DND-41 (cell line): ENCODE results near the gene IFIT5.

ENCODE experiments used
- ATAC-seq: fragments of 200-7000 bp; cut with Tn5 transposase; 3 replicates; pipeline ENCODE4 v1.9.1; 2021; ENCODE audit warnings: low read depth; ENCODE audit not compliant: insufficient read depth
- DNase-seq: peaks from one replicate; pipeline ENCODE4 v3.0.0-alpha.2; 2020
- H2AFZ ChIP-seq: 2 replicates; pipeline ENCODE4 v1.6.0; 2012; ENCODE audit warnings: low read depth, low read length
- H3K27ac ChIP-seq: 2 replicates; pipeline ENCODE4 v1.5.1; 2012; ENCODE audit warnings: low read length, inconsistent platforms
- H3K27me3 ChIP-seq: fragments of 200-600 bp; sonication (generic); 2 replicates; pipeline ENCODE4 v1.6.0; 2012; ENCODE audit warnings: low read length, mild to moderate bottlenecking, inconsistent platforms; ENCODE audit not compliant: insufficient read depth, poor library complexity
- H3K36me3 ChIP-seq: 2 replicates; pipeline ENCODE4 v1.5.1; 2012; ENCODE audit warnings: low read length, inconsistent platforms; ENCODE audit not compliant: insufficient read depth
- H3K4me1 ChIP-seq: 2 replicates; pipeline ENCODE4 v1.5.1; 2012; ENCODE audit warnings: mild to moderate bottlenecking, low read length; ENCODE audit not compliant: insufficient read depth
- H3K4me2 ChIP-seq: 2 replicates; pipeline ENCODE4 v1.6.0; 2012; ENCODE audit warnings: mild to moderate bottlenecking, moderate library complexity, low read length, inconsistent platforms; ENCODE audit not compliant: insufficient read depth
- H3K4me3 ChIP-seq, 2 experiments: fragments of 200-600 bp in 1 of 2; shearing (Covaris generic) in 1 of 2; 2 replicates each; pipeline ENCODE4 v1.5.1; 2012 to 2016; ENCODE audit warnings: inconsistent platforms in 2 of 2, low read length in 2 of 2, mild to moderate bottlenecking in 2 of 2, low read depth in 1 of 2, moderate library complexity in 1 of 2
- H3K79me2 ChIP-seq: 2 replicates; pipeline ENCODE4 v1.6.0; 2012; ENCODE audit warnings: low read length, inconsistent platforms; ENCODE audit not compliant: insufficient read depth
- H3K9ac ChIP-seq: 2 replicates; pipeline ENCODE4 v1.6.0; 2012; ENCODE audit warnings: low read depth, mild to moderate bottlenecking, inconsistent platforms, low read length, moderate library complexity
- H3K9me3 ChIP-seq: 2 replicates; pipeline ENCODE4 v1.5.1; 2012; ENCODE audit warnings: low read length, moderate library complexity, mild to moderate bottlenecking, inconsistent platforms; ENCODE audit not compliant: insufficient read depth, severe bottlenecking
- H4K20me1 ChIP-seq: 2 replicates; pipeline ENCODE4 v1.6.0; 2012; ENCODE audit warnings: low read length; ENCODE audit not compliant: insufficient read depth
- CTCF ChIP-seq: IDR thresholded peaks from 2 replicates; pipeline ENCODE4 v1.5.1; 2012; ENCODE audit warnings: borderline replicate concordance, low read length, moderate library complexity, mild to moderate bottlenecking; ENCODE audit not compliant: poor library complexity, severe bottlenecking; ENCODE audit errors: extremely low read depth
- EZH2 ChIP-seq: IDR thresholded peaks from 3 replicates; pipeline ENCODE4 v1.6.1; 2012; ENCODE audit warnings: borderline replicate concordance, low read depth, mild to moderate bottlenecking, moderate library complexity, low read length, inconsistent platforms; ENCODE audit not compliant: severe bottlenecking

Gene IFIT5

GRCh38 chr10:89373916-89374711 lies 40.3 kb upstream of the IFIT5 start:
- H3K9ac ChIP-seq, result no peak overlapping the region
- H3K27me3 ChIP-seq, result no peaks in the 10 kb centered on the region
- TF ChIP-seq EZH2, result no peak
- TF ChIP-seq CTCF, result no peak
- DNase-seq, result no peak
- H3K79me2 ChIP-seq, result no peaks in the 10 kb centered on the region
- H3K4me2 ChIP-seq, result no peak overlapping the region
- H3K9me3 ChIP-seq, result no peaks in the 10 kb centered on the region
- H3K4me3 ChIP-seq, result no peak overlapping the region
- H2AFZ ChIP-seq, result no peak overlapping the region
- H3K27ac ChIP-seq, result no peak overlapping the region
- H3K36me3 ChIP-seq, result no peaks in the 10 kb centered on the region
- ATAC-seq, result no peak
- H4K20me1 ChIP-seq, result no peaks in the 10 kb centered on the region
- no peaks in the 10 kb centered on the region for H3K4me1 ChIP-seq

- ATAC-seq, result no peak
- no peak for DNase-seq
Measured at GRCh38 chr10:89374713-89375141, 39.6 kb upstream of the IFIT5 start.

GRCh38 chr10:89377705-89378637 lies 36.4 kb upstream of the IFIT5 start, which contains the start of gene IFIT1B:
Gene IFIT1B, plus strand, starts transcription at chr10:89378056. Its CDS starts 80 bp downstream, at chr10:89378136.
- no peak within 1 kb of the TSS for H3K4me3 ChIP-seq
- H2AFZ ChIP-seq, result no peak within 1 kb of the TSS
- H3K36me3 ChIP-seq, result no peaks in the 10 kb centered on the region
- no peaks in the 10 kb centered on the region for H3K4me1 ChIP-seq
- no peak within 1 kb of the TSS for H3K4me2 ChIP-seq
- H4K20me1 ChIP-seq, result no peaks in the 10 kb centered on the region
- no peaks in the 10 kb centered on the region for H3K79me2 ChIP-seq
- H3K27ac ChIP-seq, result no peak within 1 kb of the TSS
- DNase-seq (no peak), ATAC-seq (no peak)
- H3K27me3 ChIP-seq, result no peaks in the 10 kb centered on the region
- no peaks in the 10 kb centered on the region for H3K9me3 ChIP-seq
- TF ChIP-seq CTCF (no peak), EZH2 (no peak)
- H3K9ac ChIP-seq, result no peak within 1 kb of the TSS

More at GRCh38 chr10:89374713-89375141, 39.6 kb upstream of the IFIT5 start:
- no peak overlapping the region for H3K27ac ChIP-seq
- H3K9ac ChIP-seq, result no peak overlapping the region
- H3K4me3 ChIP-seq, result no peak overlapping the region
- no peak for TF ChIP-seq EZH2
- no peak for TF ChIP-seq CTCF
- no peaks in the 10 kb centered on the region for H3K36me3 ChIP-seq
- no peaks in the 10 kb centered on the region for H4K20me1 ChIP-seq
- H3K9me3 ChIP-seq, result no peaks in the 10 kb centered on the region
- H3K4me2 ChIP-seq, result no peak overlapping the region
- no peaks in the 10 kb centered on the region for H3K4me1 ChIP-seq
- no peaks in the 10 kb centered on the region for H3K27me3 ChIP-seq
- no peaks in the 10 kb centered on the region for H3K79me2 ChIP-seq
- H2AFZ ChIP-seq, result no peak overlapping the region
